ENCODE results near the gene TMEM44.
"Not testable (repeated sequence)": the region's sequence is repeated elsewhere in the genome, so short reads cannot be mapped to it uniquely, and the experiment has no call there.

The TMEM44 gene

DNA sequence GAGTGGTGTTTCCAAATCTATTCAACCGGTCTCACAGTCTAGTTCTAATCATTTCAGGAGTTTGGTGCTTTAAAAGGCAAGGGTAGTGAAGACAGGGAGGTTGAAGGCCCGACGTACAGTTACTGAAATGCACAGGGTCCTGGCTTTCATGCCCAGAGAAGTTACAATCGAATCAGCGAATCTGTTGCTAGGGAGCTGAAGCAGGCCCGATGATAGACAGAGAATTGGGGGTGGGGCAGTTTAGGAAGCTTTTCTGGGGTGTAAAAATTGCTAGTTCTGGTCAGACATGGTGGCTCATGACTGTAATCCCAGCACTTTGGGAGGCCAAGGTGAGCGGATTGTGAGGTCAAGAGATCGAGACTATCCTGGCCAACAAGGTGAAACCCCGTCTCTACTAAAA is 83.4 kb downstream of the TMEM44 start:
- no peak overlapping the region for H3K9ac ChIP-seq (ENCODE audit: low read length in 5 of 5)
- H3K9me3 ChIP-seq (ENCODE audit: control insufficient read depth in 5 of 5, low read length in 5 of 5) = no peaks in the 10 kb centered on the region
- H3K4me3 ChIP-seq (ENCODE audit: low read depth in 1 of 5, low read length in 5 of 5) = no peak overlapping the region
- peaks cover 0 to 11% (median 6%) of the 10 kb centered on the region in 5 donors for H3K4me1 ChIP-seq (ENCODE audit: control insufficient read depth in 5 of 5, insufficient read depth in 5 of 5, low read length in 5 of 5)
- H3K27ac ChIP-seq (ENCODE audit: low read depth, low read length) = no peak overlapping the region
- no peaks in the 10 kb centered on the region for H3K36me3 ChIP-seq (ENCODE audit: control insufficient read depth in 5 of 5, insufficient read depth in 5 of 5, low read length in 5 of 5)
- no peaks in the 10 kb centered on the region for H3K27me3 ChIP-seq (ENCODE audit: control insufficient read depth in 5 of 5, insufficient read depth in 4 of 5, low read length in 5 of 5)

DNA sequence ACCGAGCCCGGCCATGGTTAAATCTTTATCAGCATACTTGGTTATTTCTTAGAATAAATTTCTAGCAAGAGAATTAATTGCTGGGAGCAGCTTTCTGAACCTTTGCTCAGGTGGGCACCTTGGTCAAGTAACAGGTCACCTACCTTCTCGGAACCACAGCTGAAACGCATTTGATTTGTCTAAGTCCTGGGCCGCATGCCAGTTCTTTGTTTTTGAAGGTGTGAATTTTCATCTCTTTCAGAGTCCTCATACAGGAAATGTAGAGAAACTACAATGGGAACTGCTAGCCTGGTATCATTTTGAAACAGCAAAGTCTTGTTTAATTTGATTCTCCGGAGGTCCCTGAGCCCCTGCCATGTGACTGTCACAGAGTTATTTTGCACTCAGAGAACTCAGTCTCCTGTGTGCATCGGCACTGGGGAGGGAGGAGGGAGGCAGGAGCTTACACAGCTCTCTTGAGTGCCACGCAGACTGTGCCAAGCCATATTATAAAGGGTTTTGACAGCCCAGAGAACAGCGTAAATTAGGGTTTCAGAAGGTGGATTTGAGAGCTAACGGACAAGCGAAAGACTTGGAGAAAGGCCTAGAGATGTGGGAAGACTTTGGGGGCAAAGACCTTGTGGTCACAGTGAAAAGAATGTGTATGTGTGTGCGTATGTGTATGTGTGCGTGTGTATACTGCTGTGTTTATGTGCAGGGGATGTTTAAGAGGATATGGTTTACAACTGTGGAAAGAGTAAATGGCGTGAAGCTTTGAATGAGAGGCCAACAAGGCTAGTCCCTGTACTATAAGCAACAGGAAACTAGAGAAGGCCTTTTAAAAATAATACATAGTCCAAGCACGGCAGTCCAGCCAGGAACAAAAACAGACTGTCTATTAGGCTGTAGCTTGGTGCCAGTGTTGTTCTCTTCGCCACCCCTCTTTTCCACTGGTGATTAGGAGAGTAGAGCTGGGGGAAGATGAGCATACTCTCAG is 84.6 kb downstream of the TMEM44 start:
- Histone ChIP-seq H3K4me1 (ENCODE audit: control insufficient read depth in 5 of 5, insufficient read depth in 5 of 5, low read length in 5 of 5) (peaks cover 0 to 11% (median 6%) of the 10 kb centered on the region in 5 donors), H3K9ac (ENCODE audit: low read length in 5 of 5) (no peak overlapping the region), H3K27ac (ENCODE audit: low read depth, low read length) (no peak overlapping the region), H3K9me3 (ENCODE audit: control insufficient read depth in 5 of 5, low read length in 5 of 5) (no peaks in the 10 kb centered on the region), H3K36me3 (ENCODE audit: control insufficient read depth in 5 of 5, insufficient read depth in 5 of 5, low read length in 5 of 5) (no peaks in the 10 kb centered on the region), H3K27me3 (ENCODE audit: control insufficient read depth in 5 of 5, insufficient read depth in 4 of 5, low read length in 5 of 5) (no peaks in the 10 kb centered on the region), H3K4me3 (ENCODE audit: low read depth in 1 of 5, low read length in 5 of 5) (no peak overlapping the region)

DNA sequence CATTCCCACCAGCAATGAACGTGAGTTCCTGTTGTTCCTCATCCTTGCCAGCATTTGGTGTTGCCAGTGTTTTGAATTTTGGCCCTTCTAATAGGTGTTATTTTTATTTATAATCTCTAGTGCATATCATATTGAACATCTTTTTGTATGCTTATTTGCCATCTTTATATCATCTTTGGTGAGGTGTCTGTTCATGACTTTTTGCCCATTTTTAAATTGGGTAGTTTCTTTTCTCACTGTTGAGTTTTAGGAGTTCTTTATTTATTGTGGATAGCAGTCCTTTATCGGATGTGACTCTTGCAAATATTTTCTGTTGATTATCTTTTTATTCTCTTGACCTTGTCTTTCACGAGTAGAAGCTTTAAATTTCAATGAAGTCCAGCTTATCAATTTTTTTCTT is 86.2 kb downstream of the TMEM44 start:
- no peaks in the 10 kb centered on the region for H3K9me3 ChIP-seq (ENCODE audit: control insufficient read depth in 5 of 5, low read length in 5 of 5)
- H3K36me3 ChIP-seq (ENCODE audit: control insufficient read depth in 5 of 5, insufficient read depth in 5 of 5, low read length in 5 of 5) = no peaks in the 10 kb centered on the region
- no peak overlapping the region for H3K27ac ChIP-seq (ENCODE audit: low read depth, low read length)
- H3K27me3 ChIP-seq (ENCODE audit: control insufficient read depth in 5 of 5, insufficient read depth in 4 of 5, low read length in 5 of 5) = no peaks in the 10 kb centered on the region
- H3K9ac ChIP-seq (ENCODE audit: low read length in 5 of 5) = no peak overlapping the region
- H3K4me3 ChIP-seq (ENCODE audit: low read depth in 1 of 5, low read length in 5 of 5) = no peak overlapping the region
- H3K4me1 ChIP-seq (ENCODE audit: control insufficient read depth in 5 of 5, insufficient read depth in 5 of 5, low read length in 5 of 5) = peaks cover 0 to 11% (median 6%) of the 10 kb centered on the region in 5 donors

DNA sequence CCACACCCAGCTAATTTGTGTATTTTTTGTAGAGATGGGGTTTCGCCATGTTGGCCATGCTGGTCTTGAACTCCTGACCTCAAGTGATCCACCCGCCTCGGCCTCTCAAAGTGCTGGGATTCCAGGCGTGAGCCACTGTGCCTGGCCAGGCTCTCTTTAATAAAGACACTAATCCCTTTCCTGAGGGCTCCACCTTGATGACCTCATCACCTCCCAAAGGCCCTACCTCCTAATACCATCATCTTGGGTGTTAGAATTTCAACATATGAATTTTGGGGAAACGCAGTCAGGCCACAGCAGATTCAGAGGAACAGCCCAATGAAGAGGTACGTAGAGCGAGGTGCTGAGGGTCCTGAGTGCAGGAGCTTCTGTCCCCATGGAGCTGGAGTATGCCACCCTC is 87.7 kb downstream of the TMEM44 start:
- not testable (repeated sequence) for H3K9ac ChIP-seq (ENCODE audit: low read length in 5 of 5); H3K27me3 ChIP-seq (ENCODE audit: control insufficient read depth in 5 of 5, insufficient read depth in 4 of 5, low read length in 5 of 5); H3K36me3 ChIP-seq (ENCODE audit: control insufficient read depth in 5 of 5, insufficient read depth in 5 of 5, low read length in 5 of 5); H3K27ac ChIP-seq (ENCODE audit: low read depth, low read length); H3K9me3 ChIP-seq (ENCODE audit: control insufficient read depth in 5 of 5, low read length in 5 of 5); H3K4me3 ChIP-seq (ENCODE audit: low read depth in 1 of 5, low read length in 5 of 5)
- H3K4me1 ChIP-seq (ENCODE audit: control insufficient read depth in 5 of 5, insufficient read depth in 5 of 5, low read length in 5 of 5) = peaks cover 0 to 15% (median 2%) of the 10 kb centered on the region in 5 donors

DNA sequence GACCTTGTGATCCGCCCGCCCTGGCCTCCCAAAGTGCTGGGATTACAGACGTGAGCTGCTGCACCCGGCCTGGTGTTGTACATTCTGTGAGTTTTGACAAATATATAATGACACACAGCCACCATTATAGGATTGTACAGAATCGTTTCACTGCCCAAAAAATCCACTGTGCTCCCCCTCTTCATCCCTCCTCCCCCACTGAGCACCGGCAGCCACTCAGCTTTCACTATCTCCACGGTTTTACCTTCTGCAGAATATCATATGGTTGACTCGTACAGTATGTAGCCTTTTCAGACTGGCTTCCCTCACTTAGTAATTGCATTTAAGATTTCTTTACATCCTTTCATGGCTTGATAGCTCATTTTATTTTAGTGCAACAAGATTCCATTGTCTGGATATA is 89.7 kb downstream of the TMEM44 start:
- Histone ChIP-seq H3K9ac (ENCODE audit: low read length in 5 of 5) (no peak overlapping the region), H3K27ac (ENCODE audit: low read depth, low read length) (no peak overlapping the region), H3K36me3 (ENCODE audit: control insufficient read depth in 5 of 5, insufficient read depth in 5 of 5, low read length in 5 of 5) (no peaks in the 10 kb centered on the region), H3K4me3 (ENCODE audit: low read depth in 1 of 5, low read length in 5 of 5) (no peak overlapping the region), H3K4me1 (ENCODE audit: control insufficient read depth in 5 of 5, insufficient read depth in 5 of 5, low read length in 5 of 5) (peaks cover 0 to 13% (median 0%) of the 10 kb centered on the region in 5 donors), H3K27me3 (ENCODE audit: control insufficient read depth in 5 of 5, insufficient read depth in 4 of 5, low read length in 5 of 5) (no peaks in the 10 kb centered on the region), H3K9me3 (ENCODE audit: control insufficient read depth in 5 of 5, low read length in 5 of 5) (no peaks in the 10 kb centered on the region)

DNA sequence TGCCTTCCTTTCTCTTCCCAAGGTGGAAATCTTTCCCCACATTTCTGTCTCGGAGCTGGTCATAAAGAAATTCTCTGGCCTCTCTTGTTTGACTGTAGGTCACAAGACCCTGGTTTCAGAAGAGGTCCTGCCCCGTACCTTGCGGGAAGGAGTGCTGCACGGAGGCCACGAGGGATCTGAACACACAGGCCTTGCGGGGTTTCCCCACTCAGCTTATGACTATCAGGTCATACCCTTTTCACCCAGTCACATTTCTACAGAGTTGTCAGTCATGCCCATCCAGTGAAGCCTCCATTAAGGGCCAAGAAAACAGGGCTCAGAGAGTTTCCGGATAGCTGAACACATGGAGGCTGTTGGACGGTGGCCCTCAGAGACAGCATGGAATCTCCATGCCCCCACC is 91.7 kb downstream of the TMEM44 start:
- Histone ChIP-seq H3K9ac (ENCODE audit: low read length in 5 of 5) (no peak overlapping the region), H3K27ac (ENCODE audit: low read depth, low read length) (peak overlapping the region; percentile 12), H3K9me3 (ENCODE audit: control insufficient read depth in 5 of 5, low read length in 5 of 5) (no peaks in the 10 kb centered on the region), H3K27me3 (ENCODE audit: control insufficient read depth in 5 of 5, insufficient read depth in 4 of 5, low read length in 5 of 5) (no peaks in the 10 kb centered on the region), H3K36me3 (ENCODE audit: control insufficient read depth in 5 of 5, insufficient read depth in 5 of 5, low read length in 5 of 5) (no peaks in the 10 kb centered on the region), H3K4me1 (ENCODE audit: control insufficient read depth in 5 of 5, insufficient read depth in 5 of 5, low read length in 5 of 5) (peaks cover 2 to 27% (median 11%) of the 10 kb centered on the region in 5 donors), H3K4me3 (ENCODE audit: low read depth in 1 of 5, low read length in 5 of 5) (no peak overlapping the region)

DNA sequence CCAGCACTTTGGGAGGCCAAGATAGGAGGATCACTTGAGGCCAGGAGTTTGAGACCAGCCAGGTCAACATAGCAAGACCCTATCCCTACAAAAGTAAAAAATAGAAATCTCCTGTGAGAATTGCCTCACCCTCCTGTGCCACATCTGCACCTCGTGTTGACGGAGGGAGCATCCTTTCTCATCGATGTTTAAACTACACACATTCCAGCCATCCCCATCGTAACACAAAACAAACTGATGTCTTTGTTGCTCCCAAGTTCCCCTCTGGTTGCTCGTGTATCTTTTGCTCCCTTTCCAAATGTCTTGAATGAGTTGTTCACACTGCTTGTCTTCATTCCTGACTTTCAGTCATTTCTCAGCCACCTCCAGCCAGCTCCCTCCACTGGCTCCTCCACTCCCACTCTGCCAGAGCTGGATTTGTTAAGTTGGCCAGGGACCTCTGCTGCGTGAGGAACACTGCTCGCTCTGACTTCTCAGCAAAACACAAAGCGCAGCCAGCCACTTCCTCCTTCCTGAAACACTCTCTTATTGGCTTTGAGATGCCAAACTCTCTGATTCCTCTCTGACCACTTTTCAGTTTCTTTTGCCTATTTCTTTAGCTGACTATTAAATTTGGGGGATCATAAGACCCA is 92.8 kb downstream of the TMEM44 start:
- Histone ChIP-seq H3K9me3 (ENCODE audit: control insufficient read depth in 5 of 5, low read length in 5 of 5) (no peaks in the 10 kb centered on the region), H3K4me3 (ENCODE audit: low read depth in 1 of 5, low read length in 5 of 5) (no peak overlapping the region), H3K27me3 (ENCODE audit: control insufficient read depth in 5 of 5, insufficient read depth in 4 of 5, low read length in 5 of 5) (no peaks in the 10 kb centered on the region), H3K36me3 (ENCODE audit: control insufficient read depth in 5 of 5, insufficient read depth in 5 of 5, low read length in 5 of 5) (no peaks in the 10 kb centered on the region), H3K9ac (ENCODE audit: low read length in 5 of 5) (peak overlapping the region in 1 of 5 donors; percentile 59), H3K4me1 (ENCODE audit: control insufficient read depth in 5 of 5, insufficient read depth in 5 of 5, low read length in 5 of 5) (peaks cover 2 to 27% (median 11%) of the 10 kb centered on the region in 5 donors), H3K27ac (ENCODE audit: low read depth, low read length) (peak overlapping the region; percentile 12)

DNA sequence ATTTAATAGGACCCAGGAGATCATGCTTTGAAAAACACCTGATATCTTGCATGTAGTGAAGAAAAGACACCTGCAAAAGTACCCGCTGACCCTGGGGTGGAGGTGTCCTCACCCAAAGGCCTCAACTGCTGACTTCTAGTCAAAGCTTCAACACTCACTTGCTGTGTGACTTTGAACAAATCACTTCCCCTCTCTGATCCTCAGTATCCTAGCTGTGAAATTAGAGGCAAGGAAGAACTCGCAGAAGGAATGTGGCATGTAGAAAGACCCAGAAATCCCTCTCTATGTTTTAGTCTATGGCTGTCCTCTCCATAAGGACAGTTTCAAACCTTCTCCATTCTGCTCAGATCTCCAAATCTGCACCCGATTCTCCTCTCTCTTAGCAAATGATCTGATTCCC is 93.7 kb downstream of the TMEM44 start:
- H3K27ac ChIP-seq (ENCODE audit: low read depth, low read length) = no peak overlapping the region
- H3K9me3 ChIP-seq (ENCODE audit: control insufficient read depth in 5 of 5, low read length in 5 of 5) = peaks cover under 1 to 4% (median 3%) of the 10 kb centered on the region in 5 donors
- H3K36me3 ChIP-seq (ENCODE audit: control insufficient read depth in 5 of 5, insufficient read depth in 5 of 5, low read length in 5 of 5) = no peaks in the 10 kb centered on the region
- peaks cover 2 to 27% (median 11%) of the 10 kb centered on the region in 5 donors for H3K4me1 ChIP-seq (ENCODE audit: control insufficient read depth in 5 of 5, insufficient read depth in 5 of 5, low read length in 5 of 5)
- no peaks in the 10 kb centered on the region for H3K27me3 ChIP-seq (ENCODE audit: control insufficient read depth in 5 of 5, insufficient read depth in 4 of 5, low read length in 5 of 5)
- H3K4me3 ChIP-seq (ENCODE audit: low read depth in 1 of 5, low read length in 5 of 5) = no peak overlapping the region
- no peak overlapping the region for H3K9ac ChIP-seq (ENCODE audit: low read length in 5 of 5)

DNA sequence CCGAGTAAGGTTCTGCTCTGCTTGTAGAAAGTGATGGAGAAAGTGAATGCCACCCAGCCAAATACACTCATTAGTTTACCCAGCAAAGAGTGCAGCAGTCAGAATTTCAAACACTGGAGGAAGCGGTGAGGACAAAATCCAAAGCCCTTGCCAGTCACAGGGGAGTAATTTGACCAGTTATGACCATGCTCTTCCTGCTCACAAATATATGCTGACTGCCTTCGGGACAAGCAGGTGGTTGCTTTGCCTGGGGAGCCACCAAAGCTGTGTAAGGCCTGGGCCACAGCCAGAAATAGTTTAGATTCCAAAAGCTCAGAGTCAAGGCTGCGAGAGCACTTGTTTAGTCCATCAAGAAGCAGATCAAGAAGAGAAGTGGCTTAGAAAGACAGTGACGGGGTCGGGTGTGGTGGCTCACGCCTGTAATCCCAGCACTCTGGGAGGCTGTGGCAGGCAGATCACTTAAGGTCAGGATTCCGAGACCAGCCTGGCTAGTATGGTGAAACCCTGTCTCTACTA is 95.4 kb downstream of the TMEM44 start:
- H3K27ac ChIP-seq (ENCODE audit: low read depth, low read length) = peak overlapping the region; percentile 37
- peak overlapping the region in 1 of 5 donors; percentile 32 for H3K9ac ChIP-seq (ENCODE audit: low read length in 5 of 5)
- H3K27me3 ChIP-seq (ENCODE audit: control insufficient read depth in 5 of 5, insufficient read depth in 4 of 5, low read length in 5 of 5) = no peaks in the 10 kb centered on the region
- peaks cover 2 to 11% (median 9%) of the 10 kb centered on the region in 5 donors for H3K9me3 ChIP-seq (ENCODE audit: control insufficient read depth in 5 of 5, low read length in 5 of 5)
- H3K36me3 ChIP-seq (ENCODE audit: control insufficient read depth in 5 of 5, insufficient read depth in 5 of 5, low read length in 5 of 5) = no peaks in the 10 kb centered on the region
- no peak overlapping the region for H3K4me3 ChIP-seq (ENCODE audit: low read depth in 1 of 5, low read length in 5 of 5)
- H3K4me1 ChIP-seq (ENCODE audit: control insufficient read depth in 5 of 5, insufficient read depth in 5 of 5, low read length in 5 of 5) = peaks cover 2 to 27% (median 11%) of the 10 kb centered on the region in 5 donors
